Keratinocyte (primary cell): ENCODE results near the gene CLEC16A. TPM values are rescaled to one million over a fixed set of nuclear protein-coding genes. Genes with fewer than 3 reads are reported as not detected.

Experiments used
- DNase-seq: peaks from one replicate; pipeline ENCODE4 v3.0.0-alpha.2; 2011; ENCODE audit warnings: low read depth, missing footprints, low spot score
- FAIRE-seq: peaks from 2 replicates; lab custom pipeline; 2011; peaks lifted over from hg19 to GRCh38; lab: Jason Lieb, UNC
- H2AFZ ChIP-seq: 2 replicates; pipeline ENCODE4 v1.6.0; 2012; ENCODE audit warnings: low read length, control low read depth, inconsistent platforms; ENCODE audit not compliant: control insufficient read depth
- H3K27ac ChIP-seq: 2 replicates; pipeline ENCODE4 v1.5.1; 2011; ENCODE audit warnings: low read length; ENCODE audit not compliant: control insufficient read depth, insufficient read depth
- H3K27me3 ChIP-seq: 3 replicates; pipeline ENCODE4 v1.6.0; 2011; ENCODE audit warnings: low read length; ENCODE audit not compliant: control insufficient read depth, insufficient read depth; ENCODE audit errors: extremely low read depth
- H3K36me3 ChIP-seq, 2 experiments: 2 replicates in 1 of 2; 3 replicates in 1 of 2; pipeline ENCODE4 v1.5.1; 2011; ENCODE audit warnings: low read length in 2 of 2, mild to moderate bottlenecking in 1 of 2; ENCODE audit not compliant: control insufficient read depth in 2 of 2, insufficient read depth in 2 of 2; ENCODE audit errors: extremely low read depth in 1 of 2
- H3K4me1 ChIP-seq: 3 replicates; pipeline ENCODE4 v1.5.1; 2011; ENCODE audit warnings: low read length; ENCODE audit not compliant: control insufficient read depth, insufficient read depth; ENCODE audit errors: extremely low read depth
- H3K4me2 ChIP-seq: 3 replicates; pipeline ENCODE4 v1.6.0; 2011; ENCODE audit warnings: low read depth, low read length; ENCODE audit not compliant: control insufficient read depth, insufficient read depth; ENCODE audit errors: extremely low read depth
- H3K4me3 ChIP-seq, 3 experiments: fragments of 200-600 bp in 1 of 3; sonication (generic) in 1 of 3; 2 replicates in 2 of 3; 3 replicates in 1 of 3; pipeline ENCODE4 v1.5.1; 2011 to 2016; ENCODE audit warnings: low read length in 3 of 3, mild to moderate bottlenecking in 3 of 3, control low read depth in 2 of 3, inconsistent platforms in 1 of 3, low read depth in 1 of 3, mixed read lengths in 1 of 3, mixed run types in 1 of 3, moderate library complexity in 1 of 3; ENCODE audit not compliant: control insufficient read depth in 2 of 3, insufficient read depth in 2 of 3; ENCODE audit errors: extremely low read depth in 1 of 3
- H3K79me2 ChIP-seq: 2 replicates; pipeline ENCODE4 v1.6.0; 2012; ENCODE audit warnings: low read length; ENCODE audit not compliant: control insufficient read depth, insufficient read depth
- H3K9ac ChIP-seq: 3 replicates; pipeline ENCODE4 v1.6.0; 2011; ENCODE audit warnings: low read length; ENCODE audit not compliant: control insufficient read depth, insufficient read depth; ENCODE audit errors: extremely low read depth
- H3K9me1 ChIP-seq: 3 replicates; pipeline ENCODE4 v1.6.0; 2011; ENCODE audit warnings: low read length; ENCODE audit not compliant: control insufficient read depth, insufficient read depth; ENCODE audit errors: extremely low read depth
- H3K9me3 ChIP-seq: 2 replicates; pipeline ENCODE4 v1.5.1; 2012; ENCODE audit warnings: low read depth, low read length; ENCODE audit not compliant: control insufficient read depth
- H4K20me1 ChIP-seq: 3 replicates; pipeline ENCODE4 v1.6.0; 2011; ENCODE audit warnings: low read length; ENCODE audit not compliant: control insufficient read depth, insufficient read depth; ENCODE audit errors: extremely low read depth
- CTCF ChIP-seq, 3 experiments: IDR thresholded peaks in 1 of 3; conservative IDR thresholded peaks in 1 of 3; optimal IDR thresholded peaks in 1 of 3; 2 replicates in 2 of 3; 3 replicates in 1 of 3; pipeline versions ENCODE3 to v1.5.1; 2011; ENCODE audit warnings: low read length in 3 of 3, mild to moderate bottlenecking in 3 of 3, moderate library complexity in 2 of 3, control low read depth in 1 of 3, inconsistent platforms in 1 of 3; ENCODE audit not compliant: insufficient read depth in 2 of 3; ENCODE audit errors: extremely low read depth in 1 of 3
- EZH2 ChIP-seq: IDR thresholded peaks from one replicate; pipeline ENCODE4 v1.6.1; 2012; ENCODE audit warnings: inconsistent platforms, mild to moderate bottlenecking, low read length, moderate library complexity
- dilution Hi-C: fragments of 300-500 bp; cut with MboI; formaldehyde crosslinking; loops from one replicate; pipeline ENCODE4 v1.7.0; 2020; ENCODE audit warnings: low sequenced_read_pairs; ENCODE audit not compliant: extremely low pct_ligation_motif_present
- polyA plus RNA-seq, 5 experiments: library from polyadenylated mRNA; depleted of rRNA in 3 of 5; stranded (reverse) in 3 of 5; stranded (forward) in 1 of 5; unstranded in 1 of 5; fragments of >200 nt; gene quantifications; 1 replicate in 1 of 5; 2 replicates in 3 of 5; 3 replicates in 1 of 5; pipeline versions ENCODE4 v1.2.1 to v1.2.3, GENCODE V29; 2011 to 2012; ENCODE audit warnings: missing spikeins in 2 of 5, low read depth in 1 of 5, low replicate concordance in 1 of 5

The CLEC16A gene
- polyA plus RNA-seq, 1 donor (not counting 4 experiments of a cell fraction or from before 2014, with no cell fraction given): 9.5 TPM

DNA sequence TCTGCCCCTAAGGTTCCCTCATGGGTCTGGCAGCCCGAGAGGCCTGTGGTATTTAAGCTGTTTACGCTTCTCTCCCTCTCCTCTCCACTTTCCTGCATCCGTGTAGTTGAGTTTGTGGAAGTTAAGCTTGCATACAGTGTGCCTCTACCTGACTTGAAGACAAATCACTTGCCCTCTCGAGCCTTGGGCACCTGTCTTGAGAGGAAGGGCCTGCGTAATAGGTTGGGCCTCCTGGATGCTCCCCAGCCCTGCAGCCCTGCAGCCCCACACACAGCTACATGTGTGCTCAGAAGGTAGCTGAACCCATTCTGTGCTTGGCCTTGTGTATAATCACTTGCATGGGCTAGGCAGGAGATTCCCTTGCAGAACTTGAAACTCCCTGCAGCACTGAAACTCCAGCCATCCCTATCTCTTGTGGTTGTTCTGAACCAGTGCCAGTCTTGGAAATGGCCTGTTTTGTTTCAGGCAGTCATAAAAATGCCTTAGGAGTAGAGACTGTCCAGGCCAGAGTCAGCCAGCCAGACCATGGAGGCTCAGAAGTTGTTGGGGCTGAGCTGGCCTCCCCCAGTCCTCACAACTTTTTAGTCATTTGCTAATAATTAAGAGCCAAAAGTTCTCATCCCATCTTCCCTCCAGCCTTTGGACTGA, 134.6 kb downstream of the CLEC16A start:
- Histone ChIP-seq H3K27ac (no peak overlapping the region), H2AFZ (no peak overlapping the region), H3K79me2 (no peaks in the 10 kb centered on the region), H3K36me3 (peaks cover 0 to 4% of the 10 kb centered on the region in 2 experiments), H3K27me3 (no peaks in the 10 kb centered on the region), H3K9ac (no peak overlapping the region), H3K9me3 (no peaks in the 10 kb centered on the region), H3K4me2 (no peak overlapping the region), H4K20me1 (no peaks in the 10 kb centered on the region), H3K4me1 (peaks cover 3% of the 10 kb centered on the region), H3K4me3 (no peak overlapping the region), H3K9me1 (no peaks in the 10 kb centered on the region)
- TF ChIP-seq CTCF (optimal IDR thresholded peaks at IDR 0.05 in 1 of 3, IDR thresholded peaks at IDR 0.05 in 1 of 3, conservative IDR thresholded peaks at IDR 0.05 in 1 of 3; ENCODE audit: extremely low read depth in 1 of 3, insufficient read depth in 2 of 3, low read length in 3 of 3) (no peak), EZH2 (no peak)
- dilution Hi-C loops: no loop called here
- no peak for FAIRE-seq
- DNase-seq: no peak

GRCh38 chr16:11079652-11080187, 135.4 kb downstream of the CLEC16A start:
- dilution Hi-C loops: no loop called here
- Histone ChIP-seq H3K4me2 (no peak overlapping the region), H3K4me1 (peaks cover 3% of the 10 kb centered on the region), H3K79me2 (no peaks in the 10 kb centered on the region), H3K4me3 (no peak overlapping the region), H3K9me3 (no peaks in the 10 kb centered on the region), H2AFZ (no peak overlapping the region), H3K27ac (no peak overlapping the region), H3K9ac (no peak overlapping the region), H4K20me1 (no peaks in the 10 kb centered on the region), H3K27me3 (no peaks in the 10 kb centered on the region), H3K9me1 (no peaks in the 10 kb centered on the region), H3K36me3 (peaks cover 0 to 6% of the 10 kb centered on the region in 2 experiments)
- FAIRE-seq (no peak), DNase-seq (no peak)
- TF ChIP-seq CTCF (optimal IDR thresholded peaks at IDR 0.05 in 1 of 3, IDR thresholded peaks at IDR 0.05 in 1 of 3, conservative IDR thresholded peaks at IDR 0.05 in 1 of 3; ENCODE audit: extremely low read depth in 1 of 3, insufficient read depth in 2 of 3, low read length in 3 of 3) (no peak), EZH2 (no peak)
